HEK293 (cell line): Measurements from ENCODE around the gene PIP4K2B.

Source experiments
- AEBP2 ChIP-seq: fragments of 450-650 bp; formaldehyde crosslinking; IDR thresholded peaks from 2 replicates; pipeline ENCODE4 v1.5.1; 2016; ENCODE audit warnings: missing biosample characterization, missing genetic modification characterization, borderline replicate concordance
- BCL11A ChIP-seq: fragments of 450-650 bp; formaldehyde crosslinking; IDR thresholded peaks from 2 replicates; pipeline ENCODE4 v1.5.1; 2016; ENCODE audit warnings: low read depth, missing biosample characterization, missing genetic modification characterization
- HOXA7 ChIP-seq: sonication (generic); formaldehyde crosslinking; IDR thresholded peaks from 2 replicates; pipeline ENCODE4 v1.8.1; 2022; ENCODE audit warnings: missing genetic modification reagents, borderline replicate concordance
- HOXD13 ChIP-seq: sonication (generic); formaldehyde crosslinking; IDR thresholded peaks from 2 replicates; pipeline ENCODE4 v1.8.0; 2022; ENCODE audit warnings: missing genetic modification reagents, borderline replicate concordance
- REPIN1 ChIP-seq: fragments of 450-650 bp; formaldehyde crosslinking; IDR thresholded peaks from 2 replicates; pipeline ENCODE4 v1.5.1; 2017; ENCODE audit warnings: missing biosample characterization, missing genetic modification characterization, low read depth
- YY2 ChIP-seq: fragments of 450-650 bp; formaldehyde crosslinking; IDR thresholded peaks from 2 replicates; pipeline ENCODE4 v1.5.1; 2016; ENCODE audit warnings: missing biosample characterization, missing genetic modification characterization
- ZBTB10 ChIP-seq: fragments of 450-650 bp; formaldehyde crosslinking; IDR thresholded peaks from 2 replicates; pipeline ENCODE4 v1.5.1; 2016; ENCODE audit warnings: missing biosample characterization, missing genetic modification characterization
- ZBTB21 ChIP-seq: fragments of 450-650 bp; formaldehyde crosslinking; IDR thresholded peaks from 2 replicates; pipeline ENCODE4 v1.5.1; 2017; ENCODE audit warnings: missing biosample characterization, missing genetic modification characterization
- ZBTB7A ChIP-seq: fragments of 450-650 bp; formaldehyde crosslinking; IDR thresholded peaks from 2 replicates; pipeline ENCODE4 v1.5.1; 2016; ENCODE audit warnings: low read depth, missing biosample characterization, missing genetic modification characterization
- ZFP41 ChIP-seq: fragments of 450-650 bp; formaldehyde crosslinking; IDR thresholded peaks from 2 replicates; pipeline ENCODE4 v1.5.1; 2016; ENCODE audit warnings: missing biosample characterization, missing genetic modification characterization, borderline replicate concordance
- ZNF174 ChIP-seq: fragments of 450-650 bp; formaldehyde crosslinking; IDR thresholded peaks from 2 replicates; pipeline ENCODE4 v1.5.0; 2017; ENCODE audit warnings: missing biosample characterization, mild to moderate bottlenecking, missing genetic modification characterization
- ZNF202 ChIP-seq: fragments of 450-650 bp; formaldehyde crosslinking; IDR thresholded peaks from 2 replicates; pipeline ENCODE4 v1.5.1; 2016; ENCODE audit warnings: missing biosample characterization, missing genetic modification characterization, borderline replicate concordance
- ZNF23 ChIP-seq: fragments of 450-650 bp; formaldehyde crosslinking; IDR thresholded peaks from 2 replicates; pipeline ENCODE4 v1.5.1; 2016; ENCODE audit warnings: missing biosample characterization, missing genetic modification characterization, borderline replicate concordance
- ZNF280C ChIP-seq: fragments of 450-650 bp; formaldehyde crosslinking; IDR thresholded peaks from 2 replicates; pipeline ENCODE4 v1.5.1; 2016; ENCODE audit warnings: missing biosample characterization, missing genetic modification characterization
- ZNF423 ChIP-seq: fragments of 450-650 bp; formaldehyde crosslinking; IDR thresholded peaks from 2 replicates; pipeline ENCODE4 v1.5.1; 2016; ENCODE audit warnings: missing biosample characterization, missing genetic modification characterization
- ZNF501 ChIP-seq: fragments of 450-650 bp; formaldehyde crosslinking; IDR thresholded peaks from 2 replicates; pipeline ENCODE4 v1.5.1; 2016; ENCODE audit warnings: missing biosample characterization, missing genetic modification characterization
- ZNF549 ChIP-seq: fragments of 450-650 bp; IDR thresholded peaks from 2 replicates; pipeline ENCODE4 v1.5.1; 2018; ENCODE audit warnings: missing biosample characterization, missing genetic modification characterization, mild to moderate bottlenecking, inconsistent platforms, moderate library complexity
- ZNF571 ChIP-seq: fragments of 450-650 bp; formaldehyde crosslinking; IDR thresholded peaks from 2 replicates; pipeline ENCODE4 v1.5.0; 2017; ENCODE audit warnings: missing biosample characterization, missing genetic modification characterization
- ZNF600 ChIP-seq: fragments of 450-650 bp; formaldehyde crosslinking; IDR thresholded peaks from 2 replicates; pipeline ENCODE4 v1.5.1; 2016; ENCODE audit warnings: missing biosample characterization, missing genetic modification characterization
- ZNF610 ChIP-seq: fragments of 450-650 bp; formaldehyde crosslinking; IDR thresholded peaks from 2 replicates; pipeline ENCODE4 v1.5.1; 2016; ENCODE audit warnings: missing biosample characterization, missing genetic modification characterization, borderline replicate concordance
- ZNF629 ChIP-seq: fragments of 450-650 bp; formaldehyde crosslinking; IDR thresholded peaks from 2 replicates; pipeline ENCODE4 v1.5.1; 2017; ENCODE audit warnings: missing biosample characterization, missing genetic modification characterization
- ZNF704 ChIP-seq: fragments of 450-650 bp; formaldehyde crosslinking; IDR thresholded peaks from 2 replicates; pipeline ENCODE4 v1.5.1; 2016; ENCODE audit warnings: missing biosample characterization, missing genetic modification characterization
- TF ChIP-seq, protein P1 (sequence below): fragments of 450-650 bp; formaldehyde crosslinking; IDR thresholded peaks from 2 replicates; pipeline ENCODE4 v1.5.1; 2016; ENCODE audit warnings: missing biosample characterization, missing genetic modification characterization, borderline replicate concordance

The PIP4K2B gene

DNA sequence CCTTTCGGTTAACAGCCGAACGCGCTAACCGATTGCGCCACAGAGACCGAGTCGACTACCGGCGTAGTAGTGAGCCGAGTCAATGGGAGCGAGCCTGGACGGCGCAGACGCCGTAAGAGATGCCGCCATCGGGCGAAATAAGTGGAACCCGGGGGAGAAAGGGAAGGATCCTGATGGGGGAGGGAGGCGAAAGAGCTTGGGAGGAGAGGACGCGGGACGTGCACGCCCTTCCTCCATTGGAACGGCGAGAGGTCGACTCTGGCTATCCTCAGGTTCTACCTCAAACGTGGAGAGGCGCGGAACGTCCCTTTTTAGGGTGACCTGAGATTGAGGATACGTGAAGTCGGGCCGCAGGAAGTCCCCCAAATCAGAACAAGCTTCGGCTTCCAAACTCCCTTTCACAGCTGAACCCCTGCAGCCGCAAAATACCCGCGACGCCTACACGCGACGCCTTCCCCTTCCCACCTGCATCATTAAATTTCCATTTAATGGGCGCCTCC is 47.5 kb downstream of the PIP4K2B start (continued):
- TF ChIP-seq ZNF202 (tag by site-specific recombination): no peak
- TF ChIP-seq ZNF629 (tag by site-specific recombination): no peak
- TF ChIP-seq BCL11A: no peak
- no peak; the same call in 1 of the 2 replicates for TF ChIP-seq REPIN1 (tag by site-specific recombination)
- TF ChIP-seq ZNF501 (tag by site-specific recombination): peak; percentile 88
- peak; percentile 44; the same call in 1 of the 2 replicates for TF ChIP-seq ZBTB21 (tag by site-specific recombination)
- no peak; the same call in 1 of the 2 replicates for TF ChIP-seq HOXD13 (CRISPR knock-in tag)
- TF ChIP-seq ZNF704 (tag by site-specific recombination): no peak
- no peak for TF ChIP-seq HOXA7 (CRISPR knock-in tag)
- no peak for TF ChIP-seq ZNF23 (tag by site-specific recombination)
- TF ChIP-seq ZBTB10: peak; percentile 83
- no peak for TF ChIP-seq AEBP2 (tag by site-specific recombination)
- no peak for TF ChIP-seq ZNF174
- peak; percentile 43; the same call in 1 of the 2 replicates for TF ChIP-seq ZNF423 (tag by site-specific recombination)
- TF ChIP-seq, protein P1, sequence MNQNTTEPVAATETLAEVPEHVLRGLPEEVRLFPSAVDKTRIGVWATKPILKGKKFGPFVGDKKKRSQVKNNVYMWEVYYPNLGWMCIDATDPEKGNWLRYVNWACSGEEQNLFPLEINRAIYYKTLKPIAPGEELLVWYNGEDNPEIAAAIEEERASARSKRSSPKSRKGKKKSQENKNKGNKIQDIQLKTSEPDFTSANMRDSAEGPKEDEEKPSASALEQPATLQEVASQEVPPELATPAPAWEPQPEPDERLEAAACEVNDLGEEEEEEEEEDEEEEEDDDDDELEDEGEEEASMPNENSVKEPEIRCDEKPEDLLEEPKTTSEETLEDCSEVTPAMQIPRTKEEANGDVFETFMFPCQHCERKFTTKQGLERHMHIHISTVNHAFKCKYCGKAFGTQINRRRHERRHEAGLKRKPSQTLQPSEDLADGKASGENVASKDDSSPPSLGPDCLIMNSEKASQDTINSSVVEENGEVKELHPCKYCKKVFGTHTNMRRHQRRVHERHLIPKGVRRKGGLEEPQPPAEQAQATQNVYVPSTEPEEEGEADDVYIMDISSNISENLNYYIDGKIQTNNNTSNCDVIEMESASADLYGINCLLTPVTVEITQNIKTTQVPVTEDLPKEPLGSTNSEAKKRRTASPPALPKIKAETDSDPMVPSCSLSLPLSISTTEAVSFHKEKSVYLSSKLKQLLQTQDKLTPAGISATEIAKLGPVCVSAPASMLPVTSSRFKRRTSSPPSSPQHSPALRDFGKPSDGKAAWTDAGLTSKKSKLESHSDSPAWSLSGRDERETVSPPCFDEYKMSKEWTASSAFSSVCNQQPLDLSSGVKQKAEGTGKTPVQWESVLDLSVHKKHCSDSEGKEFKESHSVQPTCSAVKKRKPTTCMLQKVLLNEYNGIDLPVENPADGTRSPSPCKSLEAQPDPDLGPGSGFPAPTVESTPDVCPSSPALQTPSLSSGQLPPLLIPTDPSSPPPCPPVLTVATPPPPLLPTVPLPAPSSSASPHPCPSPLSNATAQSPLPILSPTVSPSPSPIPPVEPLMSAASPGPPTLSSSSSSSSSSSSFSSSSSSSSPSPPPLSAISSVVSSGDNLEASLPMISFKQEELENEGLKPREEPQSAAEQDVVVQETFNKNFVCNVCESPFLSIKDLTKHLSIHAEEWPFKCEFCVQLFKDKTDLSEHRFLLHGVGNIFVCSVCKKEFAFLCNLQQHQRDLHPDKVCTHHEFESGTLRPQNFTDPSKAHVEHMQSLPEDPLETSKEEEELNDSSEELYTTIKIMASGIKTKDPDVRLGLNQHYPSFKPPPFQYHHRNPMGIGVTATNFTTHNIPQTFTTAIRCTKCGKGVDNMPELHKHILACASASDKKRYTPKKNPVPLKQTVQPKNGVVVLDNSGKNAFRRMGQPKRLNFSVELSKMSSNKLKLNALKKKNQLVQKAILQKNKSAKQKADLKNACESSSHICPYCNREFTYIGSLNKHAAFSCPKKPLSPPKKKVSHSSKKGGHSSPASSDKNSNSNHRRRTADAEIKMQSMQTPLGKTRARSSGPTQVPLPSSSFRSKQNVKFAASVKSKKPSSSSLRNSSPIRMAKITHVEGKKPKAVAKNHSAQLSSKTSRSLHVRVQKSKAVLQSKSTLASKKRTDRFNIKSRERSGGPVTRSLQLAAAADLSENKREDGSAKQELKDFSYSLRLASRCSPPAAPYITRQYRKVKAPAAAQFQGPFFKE (tag by site-specific recombination): no peak
- TF ChIP-seq ZNF280C (tag by site-specific recombination): no peak
- 0 out of 2 replicates have a peak, but pooled peaks have one; percentile 1 for TF ChIP-seq ZNF610 (tag by site-specific recombination)
- no peak for TF ChIP-seq ZNF549 (tag by site-specific recombination)
- peak; percentile 88 for TF ChIP-seq YY2 (tag by site-specific recombination)
- TF ChIP-seq ZFP41 (tag by site-specific recombination): no peak
- no peak; the same call in 1 of the 2 replicates for TF ChIP-seq ZNF600 (tag by site-specific recombination)
- TF ChIP-seq ZNF571 (tag by site-specific recombination): no peak
- peak; percentile 54; the same call in 1 of the 2 replicates for TF ChIP-seq ZBTB7A (tag by site-specific recombination)
